Measurements from ENCODE around the gene SLC66A1. TPM values are rescaled to one million over a fixed set of nuclear protein-coding genes. Genes with fewer than 3 reads are reported as not detected.
A peak's percentile ranks its signal among the peaks of the same experiment; 100 is the strongest.

The SLC66A1 gene
- total RNA-seq, 6 experiments from 2014 or later = 8.4 to 20.6 (median 11.2) TPM

DNA sequence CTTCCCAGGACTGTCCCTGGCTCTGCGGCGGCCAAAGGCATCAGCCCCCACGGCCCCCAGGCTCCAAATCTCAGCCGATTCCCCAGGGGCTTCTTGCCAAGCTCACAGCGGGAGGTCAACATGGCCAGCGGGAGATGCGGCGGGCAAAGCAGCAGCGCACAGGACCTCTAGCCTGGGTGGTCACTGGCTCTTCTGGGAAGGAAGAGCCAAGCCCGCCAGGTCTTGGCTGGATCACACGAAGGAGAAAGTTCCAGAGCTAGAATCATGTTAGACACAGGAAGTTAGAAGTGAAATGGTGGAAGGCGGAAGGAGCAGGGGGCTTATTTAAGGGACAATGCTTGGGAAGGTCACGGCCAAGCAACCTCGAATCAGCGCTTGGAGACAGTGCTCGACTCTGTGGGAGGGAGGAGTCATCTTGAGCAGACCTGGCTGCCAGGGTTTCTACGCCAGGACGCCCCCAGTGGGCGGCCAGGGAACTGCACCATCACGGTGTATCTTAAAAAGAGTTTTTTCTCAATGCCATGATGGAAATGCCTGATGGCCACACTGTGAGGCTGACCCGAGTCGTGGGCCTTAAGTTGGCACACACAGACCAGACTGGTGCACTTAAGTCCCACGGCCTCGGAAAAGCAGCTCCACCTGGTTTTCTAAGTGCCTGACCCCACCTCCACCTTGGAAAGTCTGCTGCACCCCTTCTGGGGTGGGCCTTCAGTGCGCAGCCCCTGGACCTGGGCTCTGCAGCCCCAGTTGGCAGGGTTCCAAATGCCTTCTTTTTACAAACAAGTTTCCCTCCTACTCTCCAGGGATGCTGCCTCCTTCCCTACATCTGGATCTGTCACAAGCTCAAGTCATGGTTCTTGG, 29.3 kb downstream of the SLC66A1 start:
- intact Hi-C loops (cut with DNase I) = loop anchor here (10.0 kb wide), 1 partner anchor 313 kb away; no protein-coding TSS in a partner anchor
- TF ChIP-seq POLR2A (IDR thresholded peaks at IDR 0.05) (no peak), CTCF (IDR thresholded peaks at IDR 0.05) (peak; percentile 72 to 84 (median 81))
- Histone ChIP-seq H3K27me3 (no peaks in the 10 kb centered on the region), H3K9me3 (no peaks in the 10 kb centered on the region), H3K27ac (no peak overlapping the region), H3K4me3 (no peak overlapping the region), H3K36me3 (peaks cover 0 to 22% (median 5%) of the 10 kb centered on the region in 4 donors), H3K4me1 (peaks cover 0 to 14% (median 6%) of the 10 kb centered on the region in 4 donors)
- ATAC-seq (peak; percentile 3 to 31 (median 20)), DNase-seq (peak in 1 of 3 donors; percentile 67)
- WGBS (ENCODE audit: insufficient coverage, low coverage, low lambda C conversion rate, missing lambda C conversion rate) = 58% methylated on average over 9 of the region's 25 CpGs

- DNase-seq = no peak
- TF ChIP-seq POLR2A (IDR thresholded peaks at IDR 0.05) (no peak), CTCF (IDR thresholded peaks at IDR 0.05) (no peak)
- intact Hi-C loops (cut with DNase I) = loop anchor here (10.0 kb wide), 1 partner anchor 313 kb away; no protein-coding TSS in a partner anchor
Measured at GRCh38 chr1:19342062-19342750, 30.1 kb downstream of the SLC66A1 start.

GRCh38 chr1:19342894-19343616, 30.9 kb downstream of the SLC66A1 start:
- Histone ChIP-seq H3K4me1 (peaks cover 0 to 11% (median 5%) of the 10 kb centered on the region in 4 donors), H3K9me3 (no peaks in the 10 kb centered on the region), H3K36me3 (peaks cover 0 to 22% (median 5%) of the 10 kb centered on the region in 4 donors), H3K27me3 (no peaks in the 10 kb centered on the region), H3K27ac (no peak overlapping the region), H3K4me3 (no peak overlapping the region)
- intact Hi-C loops (cut with DNase I) = loop anchor here (10.0 kb wide), 1 partner anchor 312 kb away; no protein-coding TSS in a partner anchor
- TF ChIP-seq CTCF (IDR thresholded peaks at IDR 0.05) = no peak
- no peak for TF ChIP-seq POLR2A (IDR thresholded peaks at IDR 0.05)
- ATAC-seq (no peak), DNase-seq (no peak)
- WGBS (ENCODE audit: insufficient coverage, low coverage, low lambda C conversion rate, missing lambda C conversion rate) = 76% methylated on average over 8 of the region's 33 CpGs

More at GRCh38 chr1:19342062-19342750, 30.1 kb downstream of the SLC66A1 start:
- no peak overlapping the region for H3K27ac ChIP-seq
- H3K4me3 ChIP-seq = no peak overlapping the region
- H3K9me3 ChIP-seq = no peaks in the 10 kb centered on the region
- H3K4me1 ChIP-seq = peaks cover 0 to 14% (median 6%) of the 10 kb centered on the region in 4 donors
- WGBS (ENCODE audit: insufficient coverage, low coverage, low lambda C conversion rate, missing lambda C conversion rate) = 33% methylated on average over 2 of the region's 27 CpGs
- no peak for ATAC-seq
- no peaks in the 10 kb centered on the region for H3K27me3 ChIP-seq
- H3K36me3 ChIP-seq = peaks cover 0 to 22% (median 5%) of the 10 kb centered on the region in 4 donors
